ENCODE results near the gene USP53.
A peak's percentile ranks its signal among the peaks of the same experiment; 100 is the strongest.
"Not testable (repeated sequence)": the region's sequence is repeated elsewhere in the genome, so short reads cannot be mapped to it uniquely, and the experiment has no call there.

Gene USP53

DNA sequence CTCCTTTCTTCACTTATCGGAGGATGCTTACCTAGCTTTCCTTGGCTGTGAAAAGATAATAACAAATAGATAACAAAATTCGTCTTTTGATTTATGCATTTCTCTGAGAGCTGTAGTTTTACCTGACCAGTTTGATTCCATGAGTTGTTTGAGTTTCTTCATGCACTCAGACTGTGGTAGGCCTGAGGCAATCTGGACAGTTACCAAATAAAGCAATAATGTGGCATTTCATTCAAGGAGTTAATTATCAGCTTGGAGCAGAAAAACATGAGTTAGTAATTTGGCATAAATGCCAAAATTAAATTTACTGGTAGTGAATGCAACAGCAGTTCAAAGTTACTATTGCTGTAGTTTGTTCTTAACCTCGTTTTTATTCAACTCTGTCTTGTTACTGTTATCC, 56.0 kb downstream of the USP53 start:
- DNase-seq (ENCODE audit: low spot score) (no peak), FAIRE-seq (no peak)

GRCh38 chr4:119271361-119272085, 59.0 kb downstream of the USP53 start:
- FAIRE-seq = no peak
- no peak for DNase-seq (ENCODE audit: low spot score)

- not testable (repeated sequence) for DNase-seq (ENCODE audit: low spot score); FAIRE-seq
Observed at GRCh38 chr4:119279541-119279940, 67.0 kb downstream of the USP53 start.

DNA sequence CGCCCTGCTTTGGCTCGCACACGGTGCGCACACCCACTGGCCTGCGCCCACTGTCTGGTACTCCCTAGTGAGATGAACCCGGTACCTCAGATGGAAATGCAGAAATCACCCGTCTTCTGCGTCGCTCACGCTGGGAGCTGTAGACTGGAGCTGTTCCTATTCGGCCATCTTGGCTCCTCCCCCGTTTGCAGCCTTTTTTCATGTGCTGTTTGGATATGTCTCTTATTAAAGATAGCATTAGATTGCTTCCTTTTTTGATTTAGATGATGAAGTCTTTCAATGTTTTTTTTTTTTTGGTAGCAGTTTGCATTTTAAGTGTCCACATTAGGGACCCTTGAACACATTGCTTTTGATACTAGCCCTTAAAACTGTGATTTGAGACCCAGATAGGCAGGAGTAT, 67.4 kb downstream of the USP53 start:
- not testable (repeated sequence) for FAIRE-seq; DNase-seq (ENCODE audit: low spot score)

DNA sequence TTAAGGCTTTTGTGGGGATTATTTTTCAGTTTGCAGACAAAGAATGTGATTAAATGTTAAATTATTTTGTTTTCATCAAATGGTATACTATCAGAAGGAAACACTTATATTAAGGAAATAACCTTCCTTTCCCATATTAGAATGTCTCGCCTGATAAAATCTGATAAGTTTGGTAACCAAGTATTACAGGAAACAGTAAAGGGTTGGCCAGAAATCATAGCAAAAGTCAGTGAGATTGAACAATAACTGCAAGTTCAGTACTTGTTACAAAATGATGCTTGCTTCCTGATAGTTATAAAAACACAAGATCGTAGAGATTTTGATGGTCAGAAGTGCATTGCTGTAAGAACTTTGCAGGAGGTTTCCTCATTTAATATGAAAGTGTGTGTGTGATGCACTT, 68.9 kb downstream of the USP53 start:
- DNase-seq (ENCODE audit: low spot score) (no peak), FAIRE-seq (no peak)

DNA sequence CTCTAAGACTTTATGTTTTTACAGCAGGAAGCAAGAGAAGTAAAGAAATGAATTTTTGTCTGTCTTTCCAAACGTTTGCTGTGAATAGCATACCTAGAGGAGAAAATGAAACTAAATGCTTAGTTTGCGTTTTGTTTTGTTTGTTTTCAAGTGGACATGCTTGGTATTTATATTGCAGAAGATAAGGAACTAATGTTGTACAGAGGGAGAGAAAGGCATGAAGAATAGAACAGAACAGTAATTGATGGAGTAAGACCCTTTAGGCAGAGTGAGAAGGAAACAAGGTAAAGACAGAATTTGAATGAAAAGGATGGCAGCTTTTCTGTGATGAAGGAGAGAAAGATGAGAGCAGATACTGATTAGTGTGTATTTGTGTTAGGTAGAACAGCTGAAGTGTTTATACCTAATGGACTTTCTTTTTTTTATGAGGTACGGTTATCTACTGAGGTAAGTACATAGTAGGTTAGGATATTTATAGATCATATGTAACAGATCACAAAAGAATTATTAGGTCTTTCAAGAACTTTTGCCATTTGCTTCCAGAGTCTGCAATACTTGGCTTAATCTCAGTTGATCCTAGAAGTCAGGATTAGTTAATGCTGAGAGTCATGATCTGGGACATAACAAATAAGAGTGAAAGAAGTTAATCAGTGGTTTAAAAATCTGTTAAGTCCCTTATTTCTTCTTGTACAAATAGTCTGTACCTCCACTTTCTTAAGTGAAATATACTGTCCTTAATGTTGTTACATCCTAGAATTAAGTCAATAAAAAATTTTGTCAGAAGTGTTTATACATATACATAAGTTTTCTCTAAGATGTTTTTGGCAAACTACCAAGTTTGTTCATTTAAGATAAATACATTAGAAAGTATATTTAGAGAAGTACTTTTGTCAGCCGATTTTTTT, 72.6 kb downstream of the USP53 start:
- DNase-seq (ENCODE audit: low spot score) (no peak), FAIRE-seq (no peak)

GRCh38 chr4:119286377-119287002, 74.0 kb downstream of the USP53 start:
- FAIRE-seq (peak; percentile 74), DNase-seq (ENCODE audit: low spot score) (peak; percentile 27)

DNA sequence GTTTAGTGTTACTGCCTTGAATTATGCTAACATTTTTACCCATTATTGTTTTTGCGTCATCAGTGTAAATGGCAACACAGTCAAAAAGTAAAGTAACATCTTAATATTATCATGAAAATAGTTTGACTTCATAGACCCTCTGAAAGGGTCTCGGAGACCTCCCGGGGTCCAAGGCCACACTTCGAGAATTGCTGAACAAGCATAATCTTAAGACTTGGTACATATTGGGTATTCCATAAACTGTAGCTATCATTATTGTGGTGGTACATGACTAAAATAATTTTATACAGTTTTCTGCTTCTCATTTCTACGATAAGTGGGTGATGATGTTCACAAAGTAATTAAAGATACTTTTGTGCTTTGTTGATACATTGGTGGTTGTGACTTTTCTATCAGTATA, 76.8 kb downstream of the USP53 start:
- DNase-seq (ENCODE audit: low spot score) = no peak
- no peak for FAIRE-seq

GRCh38 chr4:119290598-119290997, 78.1 kb downstream of the USP53 start:
- DNase-seq (ENCODE audit: low spot score) = no peak

DNA sequence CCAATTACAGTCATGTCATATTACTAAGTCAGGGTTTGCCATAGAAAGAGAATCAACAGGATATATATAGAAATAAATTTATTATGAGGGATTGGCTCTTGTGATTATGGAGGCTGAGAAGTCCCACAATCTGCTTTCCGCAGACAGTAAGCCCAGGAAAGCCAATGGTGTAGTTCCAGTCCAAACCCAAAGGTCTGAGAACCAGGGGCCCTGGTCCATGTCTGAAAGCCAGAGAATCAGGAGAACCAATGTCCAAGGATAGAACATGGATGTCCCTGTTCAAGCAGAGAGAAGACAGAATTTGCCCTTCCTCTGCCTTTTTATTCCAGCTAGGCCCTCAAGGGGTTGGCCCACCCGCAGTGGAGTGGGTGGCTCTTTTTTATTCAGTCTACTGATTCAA, 83.8 kb downstream of the USP53 start:
- FAIRE-seq (no peak), DNase-seq (ENCODE audit: low spot score) (no peak)

More at GRCh38 chr4:119290598-119290997, 78.1 kb downstream of the USP53 start:
- no peak for FAIRE-seq

GRCh38 chr4:119297795-119298194, 85.3 kb downstream of the USP53 start:
- DNase-seq (ENCODE audit: low spot score) (no peak), FAIRE-seq (no peak)

GRCh38 chr4:119299260-119299671, 86.8 kb downstream of the USP53 start:
- no peak for FAIRE-seq

GRCh38 chr4:119299741-119300100, 87.2 kb downstream of the USP53 start:
- FAIRE-seq (no peak), DNase-seq (ENCODE audit: low spot score) (no peak)

More at GRCh38 chr4:119299260-119299671, 86.8 kb downstream of the USP53 start:
- DNase-seq (ENCODE audit: low spot score) = peak; percentile 8

DNA sequence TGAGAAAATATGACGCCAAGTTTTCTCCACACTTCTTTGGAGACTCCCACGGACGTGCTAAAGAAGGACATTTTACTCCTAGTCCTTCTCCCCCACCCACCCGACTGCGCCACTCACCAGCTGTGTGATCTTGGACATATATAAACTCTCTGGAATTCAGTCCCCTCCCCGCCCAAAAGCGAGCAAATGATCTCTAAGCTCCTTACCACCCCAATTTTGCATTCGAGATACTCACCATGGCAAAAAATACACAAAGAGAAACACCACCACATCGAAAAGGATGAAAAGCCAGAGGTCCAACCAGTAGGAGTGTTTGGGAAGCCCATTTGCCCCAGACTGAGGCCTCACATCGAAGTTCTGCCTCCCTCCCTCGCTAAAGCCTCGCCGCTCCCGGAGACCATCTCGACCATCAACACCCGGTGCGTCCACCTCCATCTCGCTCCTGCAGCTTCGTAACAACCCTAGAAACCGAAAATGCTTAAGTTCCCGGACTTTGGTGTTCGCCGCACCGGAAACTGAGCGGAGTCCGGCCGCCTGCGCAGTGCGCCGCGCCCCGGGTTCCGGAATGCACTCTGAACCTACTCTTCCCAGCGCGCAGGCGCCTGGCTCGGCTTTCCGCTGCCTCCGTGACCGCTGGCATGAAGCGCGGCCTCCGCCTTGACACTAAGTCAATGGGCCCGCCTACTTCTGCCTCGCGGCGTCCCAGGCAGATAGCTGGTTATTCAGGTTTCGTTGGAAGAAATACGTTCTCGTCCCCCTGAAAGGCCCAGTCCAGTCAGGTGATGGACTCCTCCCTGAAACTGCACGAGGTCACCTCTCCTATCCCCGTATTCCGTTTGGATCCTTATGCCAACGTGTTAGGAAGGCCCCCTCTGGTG, 87.8 kb downstream of the USP53 start:
- FAIRE-seq (peak; percentile 26), DNase-seq (ENCODE audit: low spot score) (peak; percentile 78)

GRCh38 chr4:119302073-119302832, 89.7 kb downstream of the USP53 start:
- FAIRE-seq = no peak
- no peak for DNase-seq (ENCODE audit: low spot score)

GRCh38 chr4:119303587-119304305, 91.2 kb downstream of the USP53 start:
- FAIRE-seq = no peak

GRCh38 chr4:119304431-119304830, 91.9 kb downstream of the USP53 start:
- FAIRE-seq (no peak), DNase-seq (ENCODE audit: low spot score) (no peak)

More at GRCh38 chr4:119303587-119304305, 91.2 kb downstream of the USP53 start:
- no peak for DNase-seq (ENCODE audit: low spot score)

- FAIRE-seq = no peak
- DNase-seq (ENCODE audit: low spot score) = no peak
Observed at GRCh38 chr4:119307606-119308005, 95.1 kb downstream of the USP53 start.

DNA sequence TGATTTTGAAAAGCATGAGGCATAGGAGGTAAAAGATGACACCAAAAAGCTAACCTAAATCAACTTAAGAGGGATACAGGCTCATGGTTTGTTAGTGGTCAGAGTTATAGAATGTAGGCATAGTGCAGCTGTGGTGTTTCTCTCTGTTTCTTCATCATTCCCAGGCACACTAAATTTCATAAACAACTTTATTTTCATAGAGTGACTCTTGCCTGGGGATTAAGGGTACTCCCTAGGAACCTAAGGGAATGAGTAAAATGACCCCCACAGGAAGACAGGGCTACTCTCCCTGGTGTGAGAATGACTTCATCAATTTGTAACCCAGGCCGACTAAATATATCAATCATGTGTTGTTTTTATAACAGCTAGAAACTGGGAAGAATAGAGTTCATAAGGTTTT, 98.3 kb downstream of the USP53 start:
- DNase-seq (ENCODE audit: low spot score) = no peak
- FAIRE-seq = no peak

DNA sequence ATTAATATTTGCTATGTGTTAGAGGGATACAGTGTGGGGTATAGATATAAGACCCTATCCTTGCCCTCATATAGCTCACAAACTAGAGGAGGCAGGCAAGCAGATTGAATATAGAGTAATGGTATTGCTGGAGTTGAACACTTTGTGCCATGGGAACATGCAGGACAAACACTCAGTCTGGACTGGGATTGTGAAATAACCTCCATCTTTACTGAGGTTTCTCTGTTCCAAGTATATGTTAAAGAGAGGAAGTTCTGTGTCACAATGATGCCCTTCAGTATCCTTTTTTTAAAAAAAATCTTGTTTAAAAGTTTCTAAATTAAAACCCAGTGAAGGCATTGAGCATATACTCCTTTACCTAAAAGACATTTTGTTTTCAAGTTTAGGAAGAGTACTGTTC, 100.7 kb downstream of the USP53 start:
- no peak for DNase-seq (ENCODE audit: low spot score)
- FAIRE-seq = no peak

Data from RCC 7860 (cell line).